Kidney (tissue), 14 donors: Measurements from ENCODE around the gene PCDHA4. TPM values are rescaled to one million over a fixed set of nuclear protein-coding genes. Genes with fewer than 3 reads are reported as not detected.
"Not testable (repeated sequence)": the region's sequence is repeated elsewhere in the genome, so short reads cannot be mapped to it uniquely, and the experiment has no call there.

Source experiments
- DNase-seq, 5 donors: peaks; one replicate each; pipeline ENCODE4 v3.0.0-alpha.2; 2013 to 2020
- FAIRE-seq: peaks from 2 replicates; lab custom pipeline; 2012; peaks lifted over from hg19 to GRCh38; lab: Jason Lieb, UNC
- H3K27ac ChIP-seq, 2 donors: one replicate each; pipeline ENCODE4 v1.7.0; 2013; ENCODE audit warnings: low read depth in 2 of 2, low read length in 2 of 2, inconsistent platforms in 1 of 2
- H3K27me3 ChIP-seq: one replicate; pipeline ENCODE4 v1.7.1; 2013; ENCODE audit warnings: low read length, inconsistent platforms; ENCODE audit not compliant: control insufficient read depth, insufficient read depth
- H3K36me3 ChIP-seq, 3 donors: one replicate each; pipeline versions ENCODE4 v1.7.0 to v1.7.1; 2013; ENCODE audit warnings: low read length in 3 of 3, control low read depth in 1 of 3, inconsistent platforms in 1 of 3; ENCODE audit not compliant: insufficient read depth in 3 of 3, control insufficient read depth in 2 of 3
- H3K4me1 ChIP-seq, 3 donors: one replicate each; pipeline versions ENCODE4 v1.7.0 to v1.7.1; 2013; ENCODE audit warnings: low read length in 3 of 3, inconsistent platforms in 1 of 3, low read depth in 1 of 3; ENCODE audit not compliant: control insufficient read depth in 2 of 3, insufficient read depth in 2 of 3
- H3K4me3 ChIP-seq, 3 donors: one replicate each; pipeline versions ENCODE4 v1.7.0 to v1.8.1; 2013; ENCODE audit warnings: low read length in 3 of 3, control low read depth in 1 of 3, inconsistent platforms in 1 of 3
- H3K9ac ChIP-seq, 3 donors: one replicate each; pipeline versions ENCODE4 v1.7.0 to v1.7.1; 2013; ENCODE audit warnings: low read length in 3 of 3, control low read depth in 1 of 3, inconsistent platforms in 1 of 3
- H3K9me3 ChIP-seq, 3 donors: one replicate each; pipeline versions ENCODE4 v1.7.0 to v1.7.1; 2013; ENCODE audit warnings: low read length in 3 of 3, control low read depth in 1 of 3, inconsistent platforms in 1 of 3; ENCODE audit not compliant: control insufficient read depth in 2 of 3, insufficient read depth in 1 of 3
- intact Hi-C: fragments of 100-400 bp; cut with DNase I; formaldehyde crosslinking; loops from one replicate; pipeline ENCODE4 v1.11.1; 2022
- polyA plus RNA-seq: library from polyadenylated mRNA; stranded (reverse); fragments of 350-450 nt; fragmentation: Illumina TruSeq; extraction: RNeasy Lipid Tissue Mini Kit (QIAGEN cat#74804); gene quantifications from one replicate; pipeline ENCODE4 v1.2.3, GENCODE V29; 2014; ENCODE audit warnings: low read depth, low replicate concordance; ENCODE audit not compliant: insufficient read depth
- total RNA-seq: library from RNA; stranded (reverse); fragmentation: NEBNext Ultra II Directional; extraction: Animal tissue kit (Norgen Biotek cat#: 25700); gene quantifications from one replicate; pipeline ENCODE4 v1.2.1, GENCODE V29; 2021
- TF ChIP-seq, protein P1 (sequence below): IDR thresholded peaks from 3 replicates; pipeline ENCODE4 v1.5.1; 2012; ENCODE audit warnings: mild to moderate bottlenecking, moderate library complexity, borderline replicate concordance; ENCODE audit not compliant: insufficient read depth; ENCODE audit errors: extremely low read depth
- donor health status: control.
- donor health status: control.
- donor health status: control.
- donor health status: control.
- donor health status: control.
- donor health status: DM: yes; HTN: yes; CAD: no.
- donor health status: Normal renal cell carcinoma (clear cell type).

The PCDHA4 gene
- total and polyA plus RNA-seq, 2 donors from 2014 or later: 1.1 to 4.1 TPM

DNA sequence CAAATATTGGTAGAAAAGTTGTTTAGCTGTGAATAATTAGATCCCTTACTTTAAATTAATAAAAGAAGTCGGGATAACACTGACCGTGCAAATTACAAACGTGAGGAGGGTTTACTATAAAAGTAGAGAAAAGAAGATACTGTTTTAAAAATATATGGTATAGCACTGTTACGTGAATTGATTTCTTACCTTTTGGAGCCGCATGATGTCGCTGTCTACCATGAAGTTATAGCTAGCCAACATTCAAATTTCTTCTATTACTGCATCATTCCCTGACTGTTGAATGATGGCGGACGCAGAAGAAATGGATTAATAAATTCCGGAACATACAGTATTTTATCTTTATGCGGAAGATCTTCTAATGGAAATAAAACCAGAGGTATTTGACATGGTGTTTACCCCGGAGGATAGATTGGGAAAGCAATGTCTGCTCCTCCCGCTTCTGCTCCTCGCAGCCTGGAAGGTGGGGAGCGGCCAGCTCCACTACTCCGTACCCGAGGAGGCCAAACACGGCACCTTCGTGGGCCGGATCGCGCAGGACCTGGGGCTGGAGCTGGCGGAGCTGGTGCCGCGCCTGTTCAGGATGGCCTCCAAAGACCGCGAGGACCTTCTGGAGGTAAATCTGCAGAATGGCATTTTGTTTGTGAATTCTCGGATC is 21.0 kb downstream of the PCDHA4 start, which contains the start of gene PCDHA6:
TSS of gene PCDHA6 (plus strand) at position 257 of the 658 bp plus-strand sequence. CDS start at position 389, 132 bp downstream.
- peak within 1 kb of the TSS in 2 of 3 donors; percentile 7 to 39 for H3K4me3 ChIP-seq
- TF ChIP-seq, protein P1, sequence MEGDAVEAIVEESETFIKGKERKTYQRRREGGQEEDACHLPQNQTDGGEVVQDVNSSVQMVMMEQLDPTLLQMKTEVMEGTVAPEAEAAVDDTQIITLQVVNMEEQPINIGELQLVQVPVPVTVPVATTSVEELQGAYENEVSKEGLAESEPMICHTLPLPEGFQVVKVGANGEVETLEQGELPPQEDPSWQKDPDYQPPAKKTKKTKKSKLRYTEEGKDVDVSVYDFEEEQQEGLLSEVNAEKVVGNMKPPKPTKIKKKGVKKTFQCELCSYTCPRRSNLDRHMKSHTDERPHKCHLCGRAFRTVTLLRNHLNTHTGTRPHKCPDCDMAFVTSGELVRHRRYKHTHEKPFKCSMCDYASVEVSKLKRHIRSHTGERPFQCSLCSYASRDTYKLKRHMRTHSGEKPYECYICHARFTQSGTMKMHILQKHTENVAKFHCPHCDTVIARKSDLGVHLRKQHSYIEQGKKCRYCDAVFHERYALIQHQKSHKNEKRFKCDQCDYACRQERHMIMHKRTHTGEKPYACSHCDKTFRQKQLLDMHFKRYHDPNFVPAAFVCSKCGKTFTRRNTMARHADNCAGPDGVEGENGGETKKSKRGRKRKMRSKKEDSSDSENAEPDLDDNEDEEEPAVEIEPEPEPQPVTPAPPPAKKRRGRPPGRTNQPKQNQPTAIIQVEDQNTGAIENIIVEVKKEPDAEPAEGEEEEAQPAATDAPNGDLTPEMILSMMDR: no peak
- no peaks in the 10 kb centered on the region for H3K9me3 ChIP-seq
- intact Hi-C loops: no loop called here
- no peaks in the 10 kb centered on the region for H3K27me3 ChIP-seq
- peak in 1 of 5 donors; percentile 5 for DNase-seq
- no peak within 1 kb of the TSS for H3K9ac ChIP-seq
- H3K27ac ChIP-seq: no peak within 1 kb of the TSS
- H3K4me1 ChIP-seq: no peaks in the 10 kb centered on the region
- H3K36me3 ChIP-seq: no peaks in the 10 kb centered on the region
- no peak for FAIRE-seq

DNA sequence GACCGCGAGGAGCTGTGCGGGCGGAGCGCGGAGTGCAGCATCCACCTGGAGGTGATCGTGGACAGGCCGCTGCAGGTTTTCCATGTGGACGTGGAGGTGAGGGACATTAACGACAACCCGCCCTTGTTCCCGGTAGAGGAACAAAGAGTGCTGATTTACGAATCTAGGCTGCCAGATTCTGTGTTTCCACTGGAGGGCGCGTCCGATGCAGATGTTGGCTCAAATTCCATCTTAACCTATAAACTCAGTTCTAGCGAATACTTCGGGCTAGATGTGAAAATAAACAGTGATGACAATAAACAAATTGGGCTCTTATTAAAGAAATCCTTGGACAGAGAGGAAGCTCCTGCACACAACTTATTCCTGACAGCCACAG is 21.5 kb downstream of the PCDHA4 start:
- no peaks in the 10 kb centered on the region for H3K36me3 ChIP-seq
- H3K4me3 ChIP-seq: peak overlapping the region in 2 of 3 donors; percentile 7 to 39
- H3K27me3 ChIP-seq: no peaks in the 10 kb centered on the region
- no peak overlapping the region for H3K9ac ChIP-seq
- TF ChIP-seq, protein P1: no peak
- no peaks in the 10 kb centered on the region for H3K9me3 ChIP-seq
- intact Hi-C loops: no loop called here
- H3K4me1 ChIP-seq: no peaks in the 10 kb centered on the region
- DNase-seq (no peak), FAIRE-seq (no peak)
- no peak overlapping the region for H3K27ac ChIP-seq

DNA sequence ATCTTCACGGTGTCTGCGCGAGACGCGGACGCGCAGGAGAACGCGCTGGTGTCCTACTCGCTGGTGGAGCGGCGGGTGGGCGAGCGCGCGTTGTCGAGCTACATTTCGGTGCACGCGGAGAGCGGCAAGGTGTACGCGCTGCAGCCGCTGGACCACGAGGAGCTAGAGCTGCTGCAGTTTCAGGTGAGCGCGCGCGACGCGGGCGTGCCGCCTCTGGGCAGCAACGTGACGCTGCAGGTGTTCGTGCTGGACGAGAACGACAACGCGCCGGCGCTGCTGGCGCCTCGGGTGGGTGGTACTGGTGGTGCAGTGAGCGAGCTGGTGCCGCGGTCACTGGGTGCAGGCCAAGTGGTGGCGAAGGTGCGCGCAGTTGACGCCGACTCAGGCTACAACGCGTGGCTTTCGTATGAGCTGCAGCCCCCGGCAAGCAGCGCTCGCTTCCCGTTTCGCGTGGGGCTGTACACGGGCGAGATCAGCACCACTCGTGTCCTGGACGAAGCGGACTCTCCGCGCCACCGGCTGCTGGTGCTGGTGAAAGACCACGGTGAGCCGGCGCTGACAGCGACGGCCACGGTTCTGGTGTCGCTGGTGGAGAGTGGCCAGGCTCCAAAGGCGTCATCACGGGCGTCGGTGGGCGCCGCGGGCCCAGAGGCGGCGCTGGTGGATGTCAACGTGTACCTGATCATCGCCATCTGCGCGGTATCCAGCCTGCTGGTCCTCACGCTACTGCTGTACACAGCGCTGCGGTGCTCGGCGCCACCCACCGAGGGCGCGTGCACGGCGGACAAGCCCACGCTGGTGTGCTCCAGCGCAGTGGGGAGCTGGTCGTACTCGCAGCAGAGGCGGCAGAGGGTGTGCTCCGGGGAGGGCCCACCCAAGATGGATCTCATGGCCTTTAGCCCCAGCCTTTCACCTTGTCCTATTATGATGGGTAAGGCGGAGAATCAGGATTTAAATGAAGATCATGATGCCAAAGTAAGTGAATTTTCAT is 22.9 kb downstream of the PCDHA4 start:
- H3K9me3 ChIP-seq, H3K27ac ChIP-seq, intact Hi-C loops, H3K4me1 ChIP-seq, FAIRE-seq, DNase-seq, H3K36me3 ChIP-seq, H3K27me3 ChIP-seq, H3K9ac ChIP-seq, H3K4me3 ChIP-seq: not testable (repeated sequence)

DNA sequence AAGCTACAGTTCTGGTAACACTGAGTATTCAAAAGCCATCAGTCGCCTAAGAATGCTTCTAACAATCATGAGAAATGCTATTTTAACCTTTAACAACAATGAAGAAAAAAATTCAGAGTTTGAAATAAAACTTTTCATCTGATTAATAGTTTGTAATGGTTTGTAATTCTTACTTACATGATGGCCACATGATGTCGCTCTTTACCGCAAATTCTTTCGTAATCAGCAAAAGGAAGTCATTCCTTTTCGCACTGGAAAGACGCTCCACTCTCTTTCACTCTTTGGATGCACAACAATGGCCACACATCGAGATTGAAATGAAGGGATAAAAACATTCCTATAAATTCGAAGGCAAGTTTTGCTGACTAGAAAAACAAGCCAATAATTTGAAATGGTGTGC is 27.1 kb downstream of the PCDHA4 start, which contains the start of gene PCDHA7:
TSS of gene PCDHA7 (plus strand) at position 277 of the 400 bp plus-strand sequence. CDS start at position 392, 115 bp downstream.
- no peak within 1 kb of the TSS for H3K9ac ChIP-seq
- no peak within 1 kb of the TSS for H3K27ac ChIP-seq
- DNase-seq: peak in 1 of 5 donors; percentile 4
- FAIRE-seq: no peak
- H3K4me1 ChIP-seq: no peaks in the 10 kb centered on the region
- TF ChIP-seq, protein P1: no peak
- H3K36me3 ChIP-seq: no peaks in the 10 kb centered on the region
- H3K4me3 ChIP-seq: peak within 1 kb of the TSS in 2 of 3 donors; percentile 2 to 22
- intact Hi-C loops: no loop called here
- H3K9me3 ChIP-seq: peaks cover 0 to 13% (median 8%) of the 10 kb centered on the region in 3 donors
- no peaks in the 10 kb centered on the region for H3K27me3 ChIP-seq

DNA sequence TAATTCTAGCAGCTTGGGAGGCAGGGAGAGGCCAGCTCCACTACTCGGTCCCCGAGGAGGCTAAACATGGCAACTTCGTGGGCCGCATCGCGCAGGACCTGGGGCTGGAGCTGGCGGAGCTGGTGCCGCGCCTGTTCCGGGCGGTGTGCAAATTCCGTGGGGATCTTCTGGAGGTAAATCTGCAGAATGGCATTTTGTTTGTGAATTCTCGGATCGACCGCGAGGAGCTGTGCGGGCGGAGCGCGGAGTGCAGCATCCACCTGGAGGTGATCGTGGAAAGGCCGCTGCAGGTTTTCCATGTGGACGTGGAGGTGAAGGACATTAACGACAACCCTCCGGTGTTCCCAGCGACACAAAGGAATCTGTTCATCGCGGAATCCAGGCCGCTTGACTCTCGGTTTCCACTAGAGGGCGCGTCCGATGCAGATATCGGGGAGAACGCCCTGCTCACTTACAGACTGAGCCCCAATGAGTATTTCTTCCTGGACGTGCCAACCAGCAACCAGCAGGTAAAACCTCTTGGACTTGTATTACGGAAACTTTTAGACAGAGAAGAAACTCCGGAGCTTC is 27.7 kb downstream of the PCDHA4 start:
- DNase-seq, H3K9ac ChIP-seq, H3K27ac ChIP-seq, H3K4me1 ChIP-seq, H3K27me3 ChIP-seq, intact Hi-C loops, H3K36me3 ChIP-seq, FAIRE-seq: not testable (repeated sequence)
- Histone ChIP-seq H3K4me3 (peak overlapping the region in 2 of 3 donors; percentile 2 to 22), H3K9me3 (peaks cover 0 to 13% (median 8%) of the 10 kb centered on the region in 3 donors)
